Sigmoid colon (tissue), 7 donors: ENCODE measurements around the gene DDX31. TPM values are rescaled to one million over a fixed set of nuclear protein-coding genes. Genes with fewer than 3 reads are reported as not detected.

ENCODE experiments used
- DNase-seq: peaks from one replicate; pipeline ENCODE4 v3.0.0-alpha.2; 2019
- H3K27ac ChIP-seq, 4 donors: fragments of 200-600 bp; sonication (generic); one replicate each; pipeline ENCODE4 v1.5.1; 2016 to 2019; ENCODE audit warnings: mild to moderate bottlenecking in 1 of 4
- H3K27me3 ChIP-seq, 3 donors: fragments of 200-600 bp; sonication (generic); one replicate each; pipeline ENCODE4 v1.5.1; 2019; ENCODE audit warnings: mild to moderate bottlenecking in 1 of 3
- H3K36me3 ChIP-seq, 4 donors: fragments of 200-600 bp; sonication (generic); one replicate each; pipeline ENCODE4 v1.5.1; 2016 to 2019
- H3K4me1 ChIP-seq, 4 donors: fragments of 200-600 bp; sonication (generic); one replicate each; pipeline ENCODE4 v1.5.1; 2017 to 2019
- H3K4me3 ChIP-seq, 4 donors: fragments of 200-600 bp; sonication (generic); one replicate each; pipeline ENCODE4 v1.5.1; 2017 to 2019; ENCODE audit warnings: mild to moderate bottlenecking in 2 of 4, moderate library complexity in 1 of 4
- H3K9me3 ChIP-seq, 4 donors: fragments of 200-600 bp in 3 of 4; sonication (generic) in 3 of 4; one replicate each; pipeline versions ENCODE4 v1.5.1 to v1.6.1; 2013 to 2019
- CTCF ChIP-seq, 4 experiments: fragments of 450-650 bp in 3 of 4; fragments of 200-600 bp in 1 of 4; IDR thresholded peaks; one replicate each; pipeline ENCODE4 v1.5.1; 2016 to 2019; ENCODE audit warnings: antibody characterized with exemption in 4 of 4, mild to moderate bottlenecking in 3 of 4, moderate library complexity in 2 of 4
- EP300 ChIP-seq, 4 donors: sonication (generic); formaldehyde crosslinking; IDR thresholded peaks; one replicate each; pipeline ENCODE4 v1.6.1; 2017; ENCODE audit warnings: antibody characterized with exemption in 4 of 4
- POLR2A ChIP-seq, 2 donors: fragments of 450-650 bp; IDR thresholded peaks; one replicate each; pipeline ENCODE4 v1.6.1; 2016; ENCODE audit warnings: antibody characterized with exemption in 2 of 2, mild to moderate bottlenecking in 2 of 2, moderate library complexity in 2 of 2
- POLR2AphosphoS5 ChIP-seq, 4 donors: sonication (generic); formaldehyde crosslinking; IDR thresholded peaks; one replicate each; pipeline ENCODE4 v1.6.1; 2017; ENCODE audit warnings: antibody characterized with exemption in 4 of 4
- WGBS, 2 donors: extraction: QIAGEN DNeasy Blood & Tissue Kit; methylation state at CpG; one replicate each; pipeline ENCODE4 v1.1.7; 2013; 5-methylcytosine and 5-hydroxymethylcytosine counted together
- intact Hi-C: fragments of 100-400 bp; cut with DNase I; formaldehyde crosslinking; loops from one replicate; pipeline ENCODE4 v1.15.1; 2023
- polyA plus RNA-seq, 3 donors: library from polyadenylated mRNA; stranded (reverse); fragments of 200-250 nt; gene quantifications; one replicate each; pipeline ENCODE4 v1.2.3, GENCODE V29; 2013
- total RNA-seq, 4 donors: library from RNA; depleted of rRNA; stranded (reverse); fragments of >200 nt; gene quantifications; one replicate each; pipeline ENCODE4 v1.1.0, GENCODE V29; 2016
- donor health status: healthy with polysubstance abuse.
- donor health status: Bipolar disorder and iron deficiency.
- donor health status: healthy.

Gene DDX31
- total and polyA plus RNA-seq, 7 donors: 2.4 to 8.1 (median 6.6) TPM

DNA sequence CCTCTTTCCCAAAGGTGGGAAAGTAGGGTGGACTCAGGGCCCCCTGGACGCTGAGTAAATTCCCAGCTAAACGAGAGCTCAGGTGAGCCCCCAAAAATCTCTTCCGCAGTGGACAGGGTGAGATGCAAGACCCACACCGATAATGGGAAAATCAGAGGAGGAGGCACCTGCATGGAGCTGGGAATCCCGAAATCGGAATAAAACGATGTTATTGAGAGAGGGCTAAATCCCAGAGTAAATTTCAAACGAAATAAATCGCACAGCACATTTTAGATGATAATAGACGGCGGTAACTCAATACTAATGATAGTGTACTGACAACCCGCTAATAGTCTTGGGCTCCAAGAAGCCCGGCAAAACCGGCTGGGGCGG is 90.4 kb downstream of the DDX31 start:
- intact Hi-C loops: loop anchor here (5.0 kb wide), 1 partner anchor 167 kb away; the partner anchor contains the start of gene CFAP77
- DNase-seq: no peak
- Histone ChIP-seq H3K27me3 (peaks cover 55 to 99% (median 81%) of the 10 kb centered on the region in 3 donors), H3K4me3 (no peak overlapping the region), H3K36me3 (no peaks in the 10 kb centered on the region), H3K27ac (no peak overlapping the region), H3K4me1 (peaks cover 0 to 24% (median 7%) of the 10 kb centered on the region in 4 donors), H3K9me3 (no peaks in the 10 kb centered on the region)
- TF ChIP-seq CTCF (IDR thresholded peaks at IDR 0.05): no peak
- no peak for TF ChIP-seq EP300 (IDR thresholded peaks at IDR 0.05)
- no peak for TF ChIP-seq POLR2AphosphoS5 (IDR thresholded peaks at IDR 0.05)
- no peak for TF ChIP-seq POLR2A (IDR thresholded peaks at IDR 0.05)
- 11 to 16% methylated on average over 15 of the region's 15 CpGs for WGBS, 2 donors

- Histone ChIP-seq H3K27ac (no peak overlapping the region), H3K27me3 (peaks cover 46 to 99% (median 72%) of the 10 kb centered on the region in 3 donors), H3K4me1 (peaks cover 0 to 24% (median 7%) of the 10 kb centered on the region in 4 donors), H3K4me3 (no peak overlapping the region), H3K36me3 (no peaks in the 10 kb centered on the region), H3K9me3 (no peaks in the 10 kb centered on the region)
- TF ChIP-seq EP300 (IDR thresholded peaks at IDR 0.05): no peak
- TF ChIP-seq POLR2A (IDR thresholded peaks at IDR 0.05): no peak
- no peak for TF ChIP-seq POLR2AphosphoS5 (IDR thresholded peaks at IDR 0.05)
- TF ChIP-seq CTCF (IDR thresholded peaks at IDR 0.05): no peak
- intact Hi-C loops: loop anchor here (5.0 kb wide), 1 partner anchor 166 kb away; the partner anchor contains the start of gene CFAP77
- DNase-seq: no peak
- WGBS, 2 donors: 36 to 42% methylated on average over 7 of the region's 7 CpGs
Measured at GRCh38 chr9:132578367-132578932, 91.3 kb downstream of the DDX31 start.

GRCh38 chr9:132577119-132577518 is 92.7 kb downstream of the DDX31 start:
- Histone ChIP-seq H3K27me3 (peaks cover 34 to 97% (median 58%) of the 10 kb centered on the region in 3 donors), H3K9me3 (no peaks in the 10 kb centered on the region), H3K27ac (no peak overlapping the region), H3K4me1 (peaks cover 0 to 20% (median 5%) of the 10 kb centered on the region in 4 donors), H3K36me3 (no peaks in the 10 kb centered on the region), H3K4me3 (no peak overlapping the region)
- DNase-seq: no peak
- no peak for TF ChIP-seq CTCF (IDR thresholded peaks at IDR 0.05)
- no peak for TF ChIP-seq POLR2A (IDR thresholded peaks at IDR 0.05)
- TF ChIP-seq EP300 (IDR thresholded peaks at IDR 0.05): no peak
- TF ChIP-seq POLR2AphosphoS5 (IDR thresholded peaks at IDR 0.05): no peak
- intact Hi-C loops: loop anchor here (5.0 kb wide), 1 partner anchor 165 kb away; the partner anchor contains the start of gene CFAP77

GRCh38 chr9:132575811-132576210 is 94.0 kb downstream of the DDX31 start:
- no peak for DNase-seq
- TF ChIP-seq CTCF (IDR thresholded peaks at IDR 0.05): no peak
- no peak for TF ChIP-seq POLR2AphosphoS5 (IDR thresholded peaks at IDR 0.05)
- no peak for TF ChIP-seq POLR2A (IDR thresholded peaks at IDR 0.05)
- TF ChIP-seq EP300 (IDR thresholded peaks at IDR 0.05): no peak
- H3K4me1 ChIP-seq: peaks cover 0 to 13% (median 0%) of the 10 kb centered on the region in 4 donors
- no peaks in the 10 kb centered on the region for H3K9me3 ChIP-seq
- H3K36me3 ChIP-seq: no peaks in the 10 kb centered on the region
- intact Hi-C loops: loop anchor here (1.0 to 5.0 kb wide), 2 partner anchors 69 to 164 kb away; partner anchors contain the start of gene CFAP77
- WGBS, 2 donors: 79 to 85% methylated on average over 5 of the region's 5 CpGs
- peaks cover 30 to 87% (median 45%) of the 10 kb centered on the region in 3 donors for H3K27me3 ChIP-seq
- no peak overlapping the region for H3K4me3 ChIP-seq
- no peak overlapping the region for H3K27ac ChIP-seq
